Psoas muscle (tissue), 8 donors: Measurements from ENCODE around the gene DSC3. TPM values are rescaled to one million over a fixed set of nuclear protein-coding genes. Genes with fewer than 3 reads are reported as not detected.
"Not testable (repeated sequence)": the region's sequence is repeated elsewhere in the genome, so short reads cannot be mapped to it uniquely, and the experiment has no call there.

ENCODE experiments used
- ATAC-seq, 4 donors: fragments of 200-7000 bp; cut with Tn5 transposase; one replicate each; pipeline ENCODE4 v1.9.1; 2020; ENCODE audit warnings: moderate library complexity in 3 of 4, mild to moderate bottlenecking in 2 of 4
- DNase-seq, 2 donors: peaks; one replicate each; pipeline ENCODE4 v3.0.0-alpha.2; 2020
- H3K27ac ChIP-seq: fragments of 200-600 bp; one replicate; pipeline ENCODE4 v1.8.0; 2022
- H3K27me3 ChIP-seq, 3 donors: fragments of 200-600 bp in 1 of 3; one replicate each; pipeline versions ENCODE4 v1.6.1 to v1.8.0; 2013 to 2022; ENCODE audit warnings: low read length in 2 of 3, mild to moderate bottlenecking in 2 of 3, moderate library complexity in 1 of 3; ENCODE audit not compliant: insufficient read depth in 3 of 3
- H3K36me3 ChIP-seq, 2 donors: fragments of 200-600 bp in 1 of 2; one replicate each; pipeline versions ENCODE4 v1.6.1 to v1.8.0; 2013 to 2022; ENCODE audit warnings: low read depth in 1 of 2, mild to moderate bottlenecking in 1 of 2, moderate library complexity in 1 of 2; ENCODE audit not compliant: insufficient read depth in 1 of 2
- H3K4me1 ChIP-seq: fragments of 200-600 bp; one replicate; pipeline ENCODE4 v1.8.0; 2022
- H3K4me3 ChIP-seq: fragments of 200-600 bp; one replicate; pipeline ENCODE4 v1.8.0; 2022; ENCODE audit warnings: mild to moderate bottlenecking
- H3K9me3 ChIP-seq: fragments of 200-600 bp; one replicate; pipeline ENCODE4 v1.8.0; 2022
- WGBS, 3 donors: extraction: QIAGEN DNeasy Blood & Tissue Kit; methylation state at CpG; one replicate each; pipeline versions ENCODE4 v1.1.6 to v1.1.7; 2013; 5-methylcytosine and 5-hydroxymethylcytosine counted together
- intact Hi-C, 2 donors: fragments of 100-400 bp; cut with DNase I; formaldehyde crosslinking; loops; one replicate each; pipeline versions ENCODE4 v1.11.0 to v1.14.2; 2022
- polyA plus RNA-seq, 3 donors: library from polyadenylated mRNA; stranded (reverse); fragments of 200-250 nt; gene quantifications; one replicate each; pipeline ENCODE4 v1.2.3, GENCODE V29; 2013
- total RNA-seq, 4 donors: library from RNA; stranded (reverse); fragmentation: NEBNext Ultra II Directional in 2 of 4; extraction: Animal tissue kit (Norgen Biotek cat#: 25700) in 2 of 4; gene quantifications; one replicate each; pipeline versions ENCODE4 v1.2.1 to v1.2.4, GENCODE V29; 2021 to 2023
- TF ChIP-seq, protein P1 (sequence below): fragments of 200-600 bp; IDR thresholded peaks from one replicate; pipeline ENCODE4 v1.8.0; 2022; ENCODE audit warnings: antibody characterized with exemption
- donor health status: healthy with polysubstance abuse.
- donor health status: DM: no; HTN: no; CAD: no; lungs with moderate emphysema.
- donor health status: Bipolar disorder and iron deficiency.
- donor health status: healthy.
- donor health status: DM: yes; HTN: yes; CAD: no.
- donor health status: DM: no; HTN: no; CAD: no.
- donor health status: DM: no; HTN: no; CAD: no.
- donor health status: DM: yes; HTN: yes; CAD: no.

The DSC3 gene
- total and polyA plus RNA-seq, 7 donors, result under 0.01 to 0.10 (median 0.06) TPM; not detected in 2

DNA sequence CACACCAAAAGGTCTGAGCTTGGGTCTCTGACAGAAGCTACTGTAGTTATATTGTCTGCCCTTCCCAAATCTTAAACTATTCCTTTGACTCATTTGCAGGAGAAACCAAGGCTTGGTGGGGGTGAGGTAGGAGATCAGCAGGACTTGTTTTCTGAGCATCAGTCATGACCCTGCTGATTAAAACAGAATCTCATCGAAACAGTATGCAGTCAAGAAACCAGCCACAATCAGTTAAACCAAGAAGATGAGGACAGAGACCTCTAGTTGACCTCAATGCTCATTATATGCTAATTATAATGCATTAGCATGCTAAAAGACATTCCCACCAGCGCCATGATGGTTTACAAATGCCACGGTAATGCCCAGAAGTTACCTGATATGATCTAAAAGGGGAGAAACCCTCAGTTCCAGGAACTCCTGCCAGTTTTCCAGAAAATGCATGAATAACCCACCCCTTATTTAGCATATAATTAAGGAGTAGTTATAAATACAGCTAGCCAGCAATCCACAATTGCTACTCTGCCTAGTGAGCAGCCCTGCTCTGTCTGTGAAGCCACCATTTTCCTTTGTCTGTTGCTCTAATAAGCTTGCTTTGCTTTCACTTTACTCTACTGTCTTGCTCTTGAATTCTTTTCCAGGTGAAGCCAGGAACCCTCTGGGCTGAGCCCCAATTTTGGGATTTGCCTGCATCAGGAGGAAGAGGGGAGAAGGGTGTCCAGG is 26.7 kb downstream of the DSC3 start:
- WGBS, 3 donors, result 72 to 80% (median 77%) methylated on average over 3 of the region's 3 CpGs
- H3K4me1 ChIP-seq, result no peaks in the 10 kb centered on the region
- H3K27ac ChIP-seq, result no peak overlapping the region
- H3K27me3 ChIP-seq, result no peaks in the 10 kb centered on the region
- H3K4me3 ChIP-seq, result no peak overlapping the region
- intact Hi-C loops, result no loop called here
- H3K9me3 ChIP-seq, result no peaks in the 10 kb centered on the region
- TF ChIP-seq, protein P1, sequence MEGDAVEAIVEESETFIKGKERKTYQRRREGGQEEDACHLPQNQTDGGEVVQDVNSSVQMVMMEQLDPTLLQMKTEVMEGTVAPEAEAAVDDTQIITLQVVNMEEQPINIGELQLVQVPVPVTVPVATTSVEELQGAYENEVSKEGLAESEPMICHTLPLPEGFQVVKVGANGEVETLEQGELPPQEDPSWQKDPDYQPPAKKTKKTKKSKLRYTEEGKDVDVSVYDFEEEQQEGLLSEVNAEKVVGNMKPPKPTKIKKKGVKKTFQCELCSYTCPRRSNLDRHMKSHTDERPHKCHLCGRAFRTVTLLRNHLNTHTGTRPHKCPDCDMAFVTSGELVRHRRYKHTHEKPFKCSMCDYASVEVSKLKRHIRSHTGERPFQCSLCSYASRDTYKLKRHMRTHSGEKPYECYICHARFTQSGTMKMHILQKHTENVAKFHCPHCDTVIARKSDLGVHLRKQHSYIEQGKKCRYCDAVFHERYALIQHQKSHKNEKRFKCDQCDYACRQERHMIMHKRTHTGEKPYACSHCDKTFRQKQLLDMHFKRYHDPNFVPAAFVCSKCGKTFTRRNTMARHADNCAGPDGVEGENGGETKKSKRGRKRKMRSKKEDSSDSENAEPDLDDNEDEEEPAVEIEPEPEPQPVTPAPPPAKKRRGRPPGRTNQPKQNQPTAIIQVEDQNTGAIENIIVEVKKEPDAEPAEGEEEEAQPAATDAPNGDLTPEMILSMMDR, result no peak
- no peaks in the 10 kb centered on the region for H3K36me3 ChIP-seq
- DNase-seq (no peak), ATAC-seq (no peak)

DNA sequence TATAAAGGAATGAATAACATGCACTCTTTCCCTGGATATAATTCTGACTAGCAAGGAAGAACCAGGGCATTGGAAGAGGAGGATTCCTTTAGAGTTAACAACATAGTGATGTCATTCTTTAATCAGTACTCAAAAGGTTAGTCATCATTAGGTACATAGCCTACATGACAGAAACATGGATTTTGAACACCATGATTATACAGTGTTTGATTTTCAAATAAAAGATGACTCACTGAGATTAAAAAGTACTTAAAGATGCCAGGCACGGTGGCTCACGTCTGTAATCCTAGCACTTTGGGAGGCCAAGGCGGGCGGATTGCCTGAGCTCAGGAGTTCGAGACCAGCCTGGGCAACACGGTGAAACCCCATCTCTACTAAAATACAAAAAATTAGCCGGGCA is 31.1 kb downstream of the DSC3 start:
- intact Hi-C loops, result loop anchor here in 1 of 2 donors (5.0 kb wide), 1 partner anchor 241 kb away; no protein-coding TSS in a partner anchor
- H3K27me3 ChIP-seq, H3K27ac ChIP-seq, H3K4me3 ChIP-seq, H3K4me1 ChIP-seq, H3K9me3 ChIP-seq, ATAC-seq, DNase-seq, H3K36me3 ChIP-seq: not testable (repeated sequence)
- WGBS, 3 donors, result 83 to 85% (median 84%) methylated on average over 7 of the region's 7 CpGs

DNA sequence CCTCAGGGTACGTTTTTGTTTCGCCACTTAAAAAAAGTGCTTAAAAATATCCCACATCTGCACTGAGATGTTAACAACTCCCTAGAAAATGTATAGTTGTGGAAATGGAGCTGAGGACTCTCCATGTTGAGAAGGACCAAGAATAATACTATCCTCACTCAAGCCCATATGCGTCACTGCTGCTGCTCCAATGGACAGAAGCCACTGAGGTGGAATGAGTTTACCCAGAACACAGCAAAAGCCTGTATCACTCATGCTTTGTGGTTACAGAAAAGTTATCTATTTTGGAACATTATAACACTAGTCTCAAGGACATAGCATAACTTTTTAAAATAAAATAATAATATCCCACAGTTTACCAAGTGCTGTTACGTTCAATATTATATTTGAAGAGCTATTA is 31.9 kb downstream of the DSC3 start:
- TF ChIP-seq, protein P1, result no peak
- DNase-seq, result no peak
- no peak for ATAC-seq
- H3K36me3 ChIP-seq, result no peaks in the 10 kb centered on the region
- H3K9me3 ChIP-seq, result no peaks in the 10 kb centered on the region
- H3K27me3 ChIP-seq, result no peaks in the 10 kb centered on the region
- H3K4me1 ChIP-seq, result no peaks in the 10 kb centered on the region
- no peak overlapping the region for H3K27ac ChIP-seq
- H3K4me3 ChIP-seq, result no peak overlapping the region
- intact Hi-C loops, result loop anchor here in 1 of 2 donors (5.0 kb wide), 1 partner anchor 242 kb away; no protein-coding TSS in a partner anchor
- 85 to 86% (median 85%) methylated on average over 4 of the region's 4 CpGs for WGBS, 3 donors

DNA sequence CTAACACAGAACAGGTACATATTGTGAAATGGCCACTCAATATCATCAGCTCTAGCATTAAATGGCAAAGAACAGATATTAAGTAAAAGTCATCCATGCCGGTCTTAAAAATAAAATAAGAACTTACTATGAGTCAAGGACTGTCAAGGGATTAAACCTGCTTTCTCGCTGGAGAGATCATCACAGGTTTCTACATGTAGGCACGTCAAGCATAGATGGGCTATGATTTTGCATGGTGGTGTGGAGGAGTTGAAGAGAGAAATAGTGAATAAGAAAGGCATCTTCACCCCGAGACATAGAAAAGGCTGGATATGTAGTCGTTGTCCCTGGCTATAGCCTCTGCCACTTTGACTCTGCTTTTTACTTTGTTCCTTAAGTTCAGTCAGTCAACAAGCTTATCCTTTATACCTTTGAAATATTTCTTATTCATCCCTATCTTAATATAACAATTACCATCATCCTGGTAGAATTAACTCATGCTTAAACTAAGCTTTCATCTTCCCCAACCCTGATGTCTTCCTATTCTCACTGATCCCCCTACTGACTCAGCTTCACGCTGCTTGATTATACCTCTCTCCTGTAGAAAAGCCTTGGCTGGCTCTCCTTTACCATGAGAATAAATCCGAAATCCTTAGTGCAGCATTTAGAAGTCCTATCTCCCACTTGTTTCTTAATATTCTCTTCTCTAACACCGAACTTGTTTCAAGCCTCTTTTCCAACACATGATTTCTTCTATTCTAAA is 42.5 kb downstream of the DSC3 start:
- Histone ChIP-seq H3K27ac (no peak overlapping the region), H3K4me1 (no peaks in the 10 kb centered on the region), H3K4me3 (no peak overlapping the region), H3K27me3 (no peaks in the 10 kb centered on the region), H3K36me3 (no peaks in the 10 kb centered on the region), H3K9me3 (no peaks in the 10 kb centered on the region)
- 65 to 75% (median 70%) methylated on average over 8 of the region's 8 CpGs for WGBS, 3 donors
- TF ChIP-seq, protein P1, result no peak
- DNase-seq (no peak), ATAC-seq (no peak)
- intact Hi-C loops, result no loop called here

DNA sequence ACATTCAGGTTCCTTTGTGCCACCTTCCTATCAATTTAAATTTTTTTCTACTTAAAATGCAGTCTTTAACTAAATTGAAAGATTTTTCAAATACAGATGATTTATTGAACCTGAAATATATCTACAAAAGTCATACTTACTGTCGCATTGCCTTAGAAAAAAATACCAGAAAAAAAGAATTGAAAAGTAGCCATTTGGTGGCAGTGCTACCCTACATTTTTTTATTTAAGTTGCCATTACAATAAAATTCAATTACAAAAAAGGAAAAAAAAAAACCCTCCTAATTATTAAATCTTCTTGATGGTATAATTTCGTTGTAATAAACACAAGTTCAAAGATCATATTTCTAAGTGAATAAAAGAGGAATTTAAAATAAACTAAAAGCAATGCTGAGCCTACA is 43.4 kb downstream of the DSC3 start:
- 39 to 48% (median 44%) methylated on average over 2 of the region's 2 CpGs for WGBS, 3 donors

More for the DNA sequence above, 43.4 kb downstream of the DSC3 start:
- H3K27me3 ChIP-seq, result no peaks in the 10 kb centered on the region
- intact Hi-C loops, result no loop called here
- TF ChIP-seq, protein P1, result no peak
- no peaks in the 10 kb centered on the region for H3K4me1 ChIP-seq
- no peaks in the 10 kb centered on the region for H3K9me3 ChIP-seq
- H3K4me3 ChIP-seq, result no peak overlapping the region
- H3K27ac ChIP-seq, result no peak overlapping the region
- ATAC-seq (no peak), DNase-seq (no peak)
- no peaks in the 10 kb centered on the region for H3K36me3 ChIP-seq
